GM19372 (cell line): ENCODE results near the gene TIMM21.
A peak's percentile ranks its signal among the peaks of the same experiment; 100 is the strongest.

Experiments
- ATAC-seq: cut with Tn5 transposase; IDR thresholded peaks from one replicate; pipeline ENCODE4 v1.9.1; 2021; ENCODE audit warnings: mild to moderate bottlenecking, low read depth, moderate library complexity; ENCODE audit not compliant: unreplicated experiment

Gene TIMM21

DNA sequence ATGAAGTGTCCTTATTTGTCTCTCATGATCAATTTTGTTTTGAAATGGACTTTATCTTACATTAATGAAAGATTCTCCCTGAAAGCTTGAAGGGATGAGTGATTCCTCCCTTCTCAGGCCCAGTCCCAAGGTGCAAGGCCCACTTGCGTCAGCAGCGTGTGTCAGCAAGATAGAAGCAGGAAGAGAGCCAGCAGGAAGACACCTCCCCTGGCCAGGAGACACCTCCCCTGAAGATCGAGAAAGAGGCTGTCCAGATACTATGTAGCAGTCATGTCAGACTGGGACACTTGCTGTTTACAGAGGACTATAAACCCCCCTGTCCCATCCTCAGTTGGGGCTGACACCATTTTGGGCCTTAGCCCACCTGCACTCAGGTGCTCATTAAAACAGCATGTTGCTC is 38.3 kb downstream of the TIMM21 start:
- ATAC-seq = no peak

GRCh38 chr18:74190086-74190485 is 41.8 kb downstream of the TIMM21 start:
- no peak for ATAC-seq

DNA sequence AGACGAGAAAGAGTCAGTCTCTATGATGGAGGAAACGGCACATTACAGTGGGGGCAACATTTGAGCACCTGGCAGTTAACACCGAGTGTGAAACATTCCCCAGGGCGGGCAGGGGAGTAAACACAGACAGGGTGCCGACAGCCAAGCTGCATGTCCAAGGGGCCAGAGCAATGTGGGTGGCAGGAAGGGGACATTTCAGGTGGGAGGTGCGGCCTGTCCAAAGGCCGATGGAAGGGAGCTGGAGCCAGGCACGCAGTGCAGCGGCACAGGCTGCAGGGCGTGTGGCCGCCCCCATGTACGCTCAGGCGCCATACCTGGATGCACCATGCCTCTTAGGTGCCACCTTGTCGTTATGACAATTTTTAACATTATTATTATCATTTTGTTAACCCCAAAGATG is 43.3 kb downstream of the TIMM21 start:
- no peak for ATAC-seq

- ATAC-seq = no peak
Observed at GRCh38 chr18:74194691-74195090, 46.4 kb downstream of the TIMM21 start.

DNA sequence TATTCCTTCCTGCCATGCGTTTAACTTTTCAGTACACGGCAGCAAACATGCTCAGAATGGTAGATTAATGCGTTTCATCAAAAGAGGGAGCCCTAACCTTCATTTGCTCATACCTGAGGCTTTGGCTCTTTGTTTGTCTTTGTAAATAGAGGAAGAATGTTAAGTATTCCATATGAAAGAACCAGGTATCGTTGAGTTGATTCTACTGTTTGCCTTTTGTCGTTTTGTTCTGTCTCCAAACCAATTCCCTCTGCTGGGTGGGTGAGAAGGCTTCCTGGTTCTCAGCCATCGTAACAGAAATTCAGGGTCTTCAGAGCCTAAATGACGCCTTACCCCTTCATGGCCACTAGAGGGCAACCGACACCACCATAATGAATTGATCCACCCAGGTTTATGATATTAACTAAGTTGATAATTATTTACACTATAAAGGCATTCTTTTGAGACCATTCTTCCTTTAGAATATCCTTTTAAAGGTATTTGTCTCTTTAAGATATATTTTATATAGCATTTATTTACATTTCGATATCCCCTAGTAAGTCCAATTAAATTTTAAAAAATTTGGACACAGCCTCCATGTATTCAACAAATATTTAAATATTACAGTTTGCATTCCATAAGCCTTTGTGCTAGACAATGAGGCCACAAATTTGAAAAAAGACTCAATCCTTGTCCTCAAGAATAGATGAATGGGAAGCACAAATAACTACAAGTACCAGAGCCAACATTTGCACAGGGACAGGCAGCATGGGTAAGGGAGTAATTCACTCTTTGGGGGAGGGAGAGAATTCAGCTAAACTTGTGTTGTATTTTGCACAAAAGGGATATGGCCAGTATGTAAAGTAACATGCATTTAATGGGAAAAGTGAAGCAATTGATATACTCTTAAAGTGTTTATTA is 48.1 kb downstream of the TIMM21 start:
- ATAC-seq = peak; percentile 90

- ATAC-seq = no peak
Observed at GRCh38 chr18:74197705-74198341, 49.5 kb downstream of the TIMM21 start.

DNA sequence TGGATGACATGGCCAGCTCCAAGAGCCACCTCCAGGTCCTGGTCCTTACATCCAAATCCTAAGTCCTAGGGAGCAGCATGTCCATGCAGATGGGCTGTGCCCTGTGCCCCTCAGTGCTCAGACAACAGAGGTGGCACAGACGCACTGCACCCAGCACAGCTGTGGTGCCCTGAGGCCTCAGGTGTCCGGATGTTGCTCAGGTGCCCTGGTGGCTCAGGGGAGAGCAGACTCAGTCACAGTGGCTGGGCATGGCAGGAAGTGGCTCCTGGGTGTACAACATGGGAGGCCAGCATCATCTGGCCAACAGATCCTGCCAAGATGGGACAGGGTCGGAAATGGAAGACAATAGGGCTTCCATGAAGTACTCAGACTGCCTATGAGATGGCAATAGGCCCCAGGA is 50.1 kb downstream of the TIMM21 start:
- no peak for ATAC-seq

- no peak for ATAC-seq
Observed at GRCh38 chr18:74200780-74201179, 52.5 kb downstream of the TIMM21 start.

DNA sequence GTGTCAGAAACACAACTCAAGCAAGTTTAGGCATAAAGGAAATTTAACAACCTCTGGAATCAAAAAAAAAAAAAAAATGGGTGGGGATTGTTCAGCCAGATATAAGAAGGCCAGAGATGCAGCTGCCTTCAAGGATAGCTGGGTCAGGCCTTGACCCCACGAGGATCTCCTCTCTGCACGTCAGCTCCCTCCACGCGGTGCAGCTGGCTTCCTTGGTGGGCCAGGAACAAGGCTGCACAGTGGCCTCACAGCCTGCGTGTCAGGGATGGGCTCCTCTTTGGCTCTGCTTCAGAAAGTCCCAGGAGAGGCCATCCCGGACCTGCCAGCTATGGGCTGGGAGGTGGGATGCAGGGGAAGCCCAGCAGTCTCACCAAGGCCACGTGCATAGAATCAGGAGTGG is 55.5 kb downstream of the TIMM21 start:
- ATAC-seq = no peak

GRCh38 chr18:74204526-74205152 is 56.3 kb downstream of the TIMM21 start:
- ATAC-seq = no peak
